H1 (cell line): Measurements from ENCODE around the gene RSAD2.

Experiments used
- CTCF ChIP-seq, 3 experiments: IDR thresholded peaks; 1 replicate in 2 of 3; 2 replicates in 1 of 3; pipeline versions ENCODE4 v1.5.1 to v1.6.1; 2011; ENCODE audit warnings: low read length in 3 of 3, mild to moderate bottlenecking in 3 of 3, inconsistent platforms in 2 of 3, low read depth in 1 of 3, moderate library complexity in 1 of 3; ENCODE audit not compliant: insufficient read depth in 1 of 3; ENCODE audit errors: control extremely low read depth in 1 of 3
- MAFK ChIP-seq: IDR thresholded peaks from 2 replicates; pipeline ENCODE4 v1.6.1; 2012; ENCODE audit warnings: low read depth, mild to moderate bottlenecking, improper control_type of control experiment, low read length
- TAF1 ChIP-seq: IDR thresholded peaks from 2 replicates; pipeline ENCODE4 v1.6.1; 2011; ENCODE audit warnings: mild to moderate bottlenecking, low read depth, low read length
- TAF7 ChIP-seq: optimal IDR thresholded peaks from 2 replicates; pipeline ENCODE3; 2011; ENCODE audit warnings: low read depth, mild to moderate bottlenecking, inconsistent platforms, low read length, moderate library complexity, borderline replicate concordance

- TF ChIP-seq CTCF (IDR thresholded peaks at IDR 0.05; ENCODE audit: control extremely low read depth in 1 of 3, insufficient read depth in 1 of 3, low read depth in 1 of 3, low read length in 3 of 3) (no peak), MAFK (no peak), TAF1 (no peak), TAF7 (no peak)
Measured at GRCh38 chr2:6888724-6889123, 11.1 kb downstream of the RSAD2 start.
